NCI-H510A (cell line): Measurements from ENCODE around the gene HTR3C.
"Not testable (repeated sequence)": the region's sequence is repeated elsewhere in the genome, so short reads cannot be mapped to it uniquely, and the experiment has no call there.

ENCODE experiments used
- DNase-seq: peaks from one replicate; lab custom pipeline; 2025; lab: John Stamatoyannopoulos, UW

Gene HTR3C

DNA sequence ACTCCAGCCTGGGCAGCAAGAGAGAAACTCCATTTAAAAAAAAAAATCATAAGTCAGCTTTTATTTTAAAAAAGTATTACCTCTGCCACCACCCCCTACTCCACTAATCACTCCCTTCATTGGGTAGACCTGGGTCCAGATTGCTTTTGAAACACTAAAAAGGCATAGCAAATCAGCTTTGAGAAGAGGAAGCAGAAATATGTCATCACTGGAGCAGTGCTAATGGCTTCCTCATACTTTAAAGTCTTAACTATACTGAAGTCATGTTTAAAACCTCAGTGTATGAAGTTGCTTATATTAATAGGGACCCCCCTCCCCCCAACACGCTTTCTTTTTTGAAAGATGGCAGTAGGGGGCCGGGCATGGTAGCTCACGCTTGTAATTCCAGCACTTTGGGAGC is 22.3 kb upstream of the HTR3C start:
- no peak for DNase-seq

GRCh38 chr3:184031187-184031792 is 21.6 kb upstream of the HTR3C start, which contains the start of gene HTR3D:
Gene HTR3D, plus strand, starts transcription at chr3:184031742. Its CDS starts 0 bp downstream, at chr3:184031742.
- no peak for DNase-seq

DNA sequence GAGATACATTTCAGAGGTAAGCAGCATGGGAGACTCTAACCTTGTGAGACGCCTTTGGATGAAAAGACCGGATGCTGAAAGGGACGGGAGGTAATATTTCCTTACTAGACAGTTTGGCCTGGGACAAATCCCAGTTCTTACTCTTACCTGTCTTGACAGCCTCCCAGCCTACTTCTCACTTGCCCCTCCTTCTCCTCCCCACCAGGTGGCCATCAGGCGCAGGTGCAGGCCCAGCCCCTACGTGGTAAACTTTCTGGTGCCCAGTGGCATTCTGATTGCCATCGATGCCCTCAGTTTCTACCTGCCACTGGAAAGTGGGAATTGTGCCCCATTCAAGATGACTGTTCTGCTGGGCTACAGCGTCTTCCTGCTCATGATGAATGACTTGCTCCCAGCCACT is 15.0 kb upstream of the HTR3C start:
- no peak for DNase-seq

DNA sequence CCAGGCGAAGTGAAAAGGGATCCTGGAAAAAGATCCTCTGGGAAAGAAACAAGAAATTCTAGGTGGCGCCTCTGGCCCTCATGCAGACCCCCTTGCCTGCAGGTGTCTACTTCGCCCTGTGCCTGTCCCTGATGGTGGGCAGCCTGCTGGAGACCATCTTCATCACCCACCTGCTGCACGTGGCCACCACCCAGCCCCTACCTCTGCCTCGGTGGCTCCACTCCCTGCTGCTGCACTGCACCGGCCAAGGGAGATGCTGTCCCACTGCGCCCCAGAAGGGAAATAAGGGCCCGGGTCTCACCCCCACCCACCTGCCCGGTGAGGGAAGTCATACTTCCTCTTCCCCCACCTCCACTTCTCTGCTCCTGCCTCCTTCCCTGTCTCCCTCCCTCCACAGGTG is 14.5 kb upstream of the HTR3C start:
- not testable (repeated sequence) for DNase-seq

DNA sequence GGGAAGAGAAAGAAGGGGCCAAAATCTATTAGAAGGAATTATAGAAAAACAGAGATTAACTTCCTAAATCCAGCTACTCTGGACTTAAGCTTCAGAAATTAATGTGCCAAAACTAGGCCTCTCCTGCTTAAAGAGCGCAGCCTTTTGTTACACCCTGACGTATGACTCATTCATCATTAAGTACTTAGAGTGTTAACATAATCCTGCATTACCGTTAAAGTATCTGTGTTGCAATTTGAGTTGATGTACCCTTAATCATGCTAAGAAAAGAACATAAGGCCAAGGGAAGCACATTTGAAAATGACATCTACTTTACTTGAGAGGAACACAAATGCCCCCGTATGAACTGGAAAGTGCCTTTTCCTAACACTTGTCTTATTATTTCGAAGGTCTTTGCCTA is 13.4 kb upstream of the HTR3C start:
- DNase-seq, result no peak

GRCh38 chr3:184040010-184040409 is 12.8 kb upstream of the HTR3C start:
- no peak for DNase-seq

- DNase-seq, result no peak
These were observed 10.2 kb upstream of the HTR3C start for GRCh38 chr3:184042617-184043016.

DNA sequence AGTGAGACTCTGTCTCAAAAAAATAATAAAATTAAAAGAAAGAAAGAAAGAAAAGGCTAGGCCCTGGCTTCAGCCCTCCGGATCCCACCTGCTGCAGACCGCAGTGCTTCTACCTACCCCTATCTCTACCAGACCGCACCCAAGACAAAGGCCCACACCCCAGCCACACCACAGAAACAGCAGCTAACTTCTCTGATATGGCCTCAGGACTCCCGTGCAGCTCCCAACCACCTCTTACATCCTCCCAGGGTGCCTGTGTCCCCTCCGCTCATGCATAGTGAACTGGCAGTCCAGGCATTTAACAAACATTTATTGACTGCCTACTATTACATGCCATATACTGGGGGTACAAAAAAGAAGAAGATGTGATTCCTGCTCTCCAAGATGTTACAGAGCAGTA is 6.9 kb upstream of the HTR3C start:
- DNase-seq, result no peak

GRCh38 chr3:184050217-184050847 is 2.5 kb upstream of the HTR3C start:
- DNase-seq, result peak; percentile 70

DNA sequence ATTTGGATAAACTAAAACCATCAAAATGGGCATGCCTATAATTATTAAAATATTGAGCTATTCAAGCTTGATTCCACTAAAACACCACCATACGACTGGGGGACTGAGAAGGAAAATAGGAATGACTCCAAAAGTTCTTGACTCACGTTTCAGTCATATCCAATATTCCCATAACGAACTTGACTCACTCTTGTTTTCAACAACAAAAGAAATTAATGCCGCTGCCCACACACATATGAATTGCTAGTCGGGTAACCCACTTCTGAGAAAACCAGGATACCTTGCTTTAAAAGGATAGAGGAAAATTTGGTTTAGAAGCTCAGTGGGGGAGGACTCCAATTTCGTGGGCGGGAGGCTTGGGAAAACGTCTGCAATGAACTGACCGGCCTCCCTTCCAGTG is 5.2 kb downstream of the HTR3C start:
- no peak for DNase-seq

- no peak for DNase-seq
These were observed 6.6 kb downstream of the HTR3C start for GRCh38 chr3:184059424-184059823.

DNA sequence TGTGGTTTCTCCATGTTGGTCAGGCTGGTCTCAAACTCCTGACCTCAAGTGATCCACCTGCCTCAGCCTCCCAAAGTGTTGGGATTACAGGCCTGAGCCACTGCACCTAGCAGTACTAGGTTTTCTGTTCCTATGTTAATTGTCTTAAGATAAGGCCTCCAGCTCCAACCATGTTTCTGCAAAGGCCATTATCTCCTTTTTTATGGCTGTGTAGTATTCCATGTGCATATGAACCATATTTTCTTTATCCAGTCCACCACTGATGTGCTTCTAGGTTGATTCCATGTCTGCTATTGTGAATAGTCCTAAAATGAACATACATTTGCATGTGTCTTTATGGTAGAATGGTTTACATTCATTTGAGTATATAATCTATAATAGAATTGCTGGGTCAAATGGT is 9.8 kb downstream of the HTR3C start:
- DNase-seq, result no peak

GRCh38 chr3:184066211-184066610 is 13.4 kb downstream of the HTR3C start:
- no peak for DNase-seq

DNA sequence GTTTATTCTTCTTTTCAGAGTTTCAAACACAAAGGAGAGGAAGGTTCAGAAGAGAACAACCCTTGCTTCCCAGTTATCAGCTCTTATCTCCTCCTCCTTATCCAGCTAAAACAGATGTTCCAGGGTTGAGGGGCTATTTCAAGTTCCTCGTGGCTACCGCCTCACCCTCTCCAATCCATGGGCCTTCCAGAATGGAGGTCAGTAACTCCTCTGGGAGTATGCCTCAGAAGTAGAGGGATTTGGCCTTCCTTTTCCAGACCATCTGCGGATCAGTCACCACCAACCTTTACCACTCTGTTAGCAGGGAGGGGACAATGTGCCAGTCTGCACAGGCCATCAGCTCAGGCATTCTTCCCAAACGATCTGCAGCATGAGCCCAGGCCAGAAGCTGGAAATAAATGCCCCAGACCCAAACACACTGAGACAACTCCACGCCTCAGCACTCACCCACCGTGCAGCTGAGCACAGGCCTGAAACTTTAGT is 14.8 kb downstream of the HTR3C start:
- DNase-seq, result no peak

GRCh38 chr3:184068344-184068743 is 15.5 kb downstream of the HTR3C start:
- no peak for DNase-seq

- DNase-seq, result not testable (repeated sequence)
These were observed 18.3 kb downstream of the HTR3C start for GRCh38 chr3:184071142-184071541.

DNA sequence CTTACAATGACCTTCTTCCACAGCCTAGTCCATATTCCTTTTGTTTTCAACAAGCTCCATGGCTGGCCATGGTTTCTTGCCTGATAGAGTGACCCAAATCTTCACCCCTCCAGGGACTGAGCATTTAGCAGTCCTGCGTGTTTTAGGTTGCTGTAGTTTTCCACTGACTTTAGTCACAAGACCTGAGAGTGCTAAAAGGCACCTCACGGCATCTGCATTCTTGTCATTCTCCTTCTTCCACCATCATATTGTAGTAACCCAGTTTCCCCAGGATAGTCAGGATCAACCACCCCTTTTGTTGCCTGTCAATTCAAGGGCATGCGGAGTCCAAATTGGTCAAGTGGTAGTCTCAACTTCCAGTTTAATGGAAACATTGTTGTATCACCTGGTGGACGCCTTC is 20.8 kb downstream of the HTR3C start:
- DNase-seq, result no peak

DNA sequence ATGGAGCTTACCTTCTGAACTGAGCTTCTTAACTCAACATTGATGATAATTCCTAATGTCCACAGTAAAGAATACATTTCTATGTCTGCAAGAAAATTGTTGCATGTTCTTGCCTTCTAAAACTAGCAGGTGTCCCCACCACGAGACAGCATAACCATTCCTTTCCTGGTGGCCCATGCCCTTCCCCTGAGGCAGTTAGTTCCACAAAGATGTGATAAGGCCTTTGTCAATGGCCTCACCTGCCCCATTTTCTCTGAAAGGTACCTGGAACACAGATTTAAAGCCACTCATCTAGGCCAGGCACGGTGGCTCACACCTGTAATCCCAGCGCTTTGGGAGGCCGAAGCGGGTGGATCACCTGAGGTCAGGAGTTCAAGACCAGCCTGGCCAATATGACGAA is 23.1 kb downstream of the HTR3C start:
- DNase-seq, result no peak

DNA sequence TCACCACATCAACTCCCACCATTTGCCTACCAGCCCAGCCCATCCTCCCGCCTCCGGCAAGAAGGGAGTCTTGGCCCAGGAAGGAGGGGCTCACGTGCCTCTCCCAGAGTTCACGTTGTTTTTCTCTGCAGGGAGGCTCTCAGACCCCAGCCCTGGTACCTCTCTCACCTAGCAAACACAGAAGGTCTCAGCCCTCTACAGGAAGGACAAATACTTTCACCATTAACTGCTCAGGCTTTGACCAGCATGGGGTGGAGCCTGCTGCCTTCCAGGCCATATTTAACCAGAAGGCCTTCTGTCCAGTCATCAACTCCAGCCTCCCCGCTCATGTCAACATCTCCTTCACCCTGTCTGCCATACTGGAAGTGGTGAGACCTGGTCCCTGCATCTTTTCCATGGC is 25.0 kb downstream of the HTR3C start:
- no peak for DNase-seq

GRCh38 chr3:184078851-184079250 is 26.0 kb downstream of the HTR3C start:
- no peak for DNase-seq

- no peak for DNase-seq
These were observed 28.4 kb downstream of the HTR3C start for GRCh38 chr3:184081116-184081830.

- DNase-seq, result no peak
These were observed 29.2 kb downstream of the HTR3C start for GRCh38 chr3:184082034-184082433.

- no peak for DNase-seq
These were observed 29.6 kb downstream of the HTR3C start for GRCh38 chr3:184082465-184082864.
